HG02610 (cell line): ENCODE measurements around the gene SLC2A4.

Experiments
- ATAC-seq: cut with Tn5 transposase; IDR thresholded peaks from one replicate; pipeline ENCODE4 v1.9.1; 2021; ENCODE audit warnings: mild to moderate bottlenecking, moderate library complexity; ENCODE audit not compliant: unreplicated experiment

Gene SLC2A4

DNA sequence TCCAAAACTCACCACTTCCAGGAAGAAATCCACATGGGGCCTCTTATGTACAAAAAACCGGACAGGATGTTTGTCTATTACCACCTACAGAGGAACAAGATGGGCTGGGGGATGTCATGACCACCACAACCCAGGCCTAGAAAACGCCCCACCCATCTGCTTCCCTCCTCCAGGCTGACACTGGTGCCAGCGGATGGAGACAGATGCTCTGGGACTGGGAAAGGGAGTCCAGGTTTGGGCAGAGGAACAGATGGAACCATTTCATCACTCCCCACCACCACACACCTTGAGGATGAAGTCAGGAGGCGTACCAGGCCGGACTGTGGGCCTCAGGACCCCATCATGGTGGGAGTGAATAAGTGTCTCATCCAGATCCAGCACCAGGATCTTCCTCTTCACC is 34.7 kb upstream of the SLC2A4 start:
- no peak for ATAC-seq

DNA sequence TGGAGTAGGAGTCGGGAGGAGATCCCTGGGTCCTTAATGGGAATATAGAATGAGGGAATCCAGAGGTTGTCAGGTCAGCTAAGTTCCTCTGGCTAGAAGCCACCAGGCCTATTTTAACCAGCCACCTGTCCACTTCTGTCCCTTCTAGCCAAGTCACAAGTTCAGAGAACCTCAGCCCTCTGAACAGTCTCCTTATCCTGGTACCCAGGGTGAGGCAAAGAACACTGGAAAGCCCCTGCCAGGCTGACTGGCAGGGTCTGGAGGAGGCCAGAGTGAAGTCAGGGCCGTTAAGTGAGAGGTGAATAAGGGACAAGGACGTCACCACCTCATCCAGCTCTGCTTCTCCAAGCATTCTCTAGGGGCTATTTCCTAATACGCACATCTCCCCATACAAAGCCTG is 32.7 kb upstream of the SLC2A4 start:
- no peak for ATAC-seq

DNA sequence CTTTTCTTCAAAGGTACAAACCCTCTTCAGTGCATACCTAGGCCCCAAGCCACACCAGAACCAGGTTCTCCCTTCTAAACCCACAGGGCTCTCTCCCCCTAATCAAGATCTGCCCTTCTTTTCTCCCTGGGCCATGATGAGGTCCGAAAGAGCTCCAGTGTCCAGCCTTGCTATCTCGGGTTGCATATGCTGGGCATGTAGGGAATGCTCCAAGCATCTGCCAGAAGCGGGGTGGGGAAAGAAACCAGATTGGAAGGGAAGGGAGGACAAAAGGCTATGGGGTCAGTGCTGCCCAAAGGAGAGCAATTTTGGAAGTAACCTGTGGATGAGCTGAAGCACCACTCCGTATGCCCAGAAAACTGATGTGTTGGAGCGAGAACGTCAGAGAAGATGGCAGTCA is 32.3 kb upstream of the SLC2A4 start:
- ATAC-seq, result no peak

DNA sequence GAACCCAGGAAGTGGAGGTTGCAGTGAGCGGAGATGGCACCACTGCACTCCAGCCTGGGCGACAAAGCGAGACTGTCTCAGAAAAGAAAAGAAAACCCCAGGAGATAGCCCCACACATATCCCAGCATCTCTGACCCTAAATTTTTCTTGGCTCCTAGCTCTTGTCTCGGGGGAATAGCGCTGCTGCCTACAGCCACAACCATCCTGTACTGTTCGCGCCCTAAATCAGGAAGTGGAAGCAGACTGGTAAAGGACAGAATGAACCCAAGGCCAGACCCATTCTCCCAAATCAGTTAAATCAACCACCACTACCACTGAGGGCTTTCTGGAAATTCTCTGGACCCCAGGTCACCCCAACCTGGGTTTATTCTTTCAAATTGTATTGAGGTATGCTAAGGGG is 31.7 kb upstream of the SLC2A4 start:
- no peak for ATAC-seq

DNA sequence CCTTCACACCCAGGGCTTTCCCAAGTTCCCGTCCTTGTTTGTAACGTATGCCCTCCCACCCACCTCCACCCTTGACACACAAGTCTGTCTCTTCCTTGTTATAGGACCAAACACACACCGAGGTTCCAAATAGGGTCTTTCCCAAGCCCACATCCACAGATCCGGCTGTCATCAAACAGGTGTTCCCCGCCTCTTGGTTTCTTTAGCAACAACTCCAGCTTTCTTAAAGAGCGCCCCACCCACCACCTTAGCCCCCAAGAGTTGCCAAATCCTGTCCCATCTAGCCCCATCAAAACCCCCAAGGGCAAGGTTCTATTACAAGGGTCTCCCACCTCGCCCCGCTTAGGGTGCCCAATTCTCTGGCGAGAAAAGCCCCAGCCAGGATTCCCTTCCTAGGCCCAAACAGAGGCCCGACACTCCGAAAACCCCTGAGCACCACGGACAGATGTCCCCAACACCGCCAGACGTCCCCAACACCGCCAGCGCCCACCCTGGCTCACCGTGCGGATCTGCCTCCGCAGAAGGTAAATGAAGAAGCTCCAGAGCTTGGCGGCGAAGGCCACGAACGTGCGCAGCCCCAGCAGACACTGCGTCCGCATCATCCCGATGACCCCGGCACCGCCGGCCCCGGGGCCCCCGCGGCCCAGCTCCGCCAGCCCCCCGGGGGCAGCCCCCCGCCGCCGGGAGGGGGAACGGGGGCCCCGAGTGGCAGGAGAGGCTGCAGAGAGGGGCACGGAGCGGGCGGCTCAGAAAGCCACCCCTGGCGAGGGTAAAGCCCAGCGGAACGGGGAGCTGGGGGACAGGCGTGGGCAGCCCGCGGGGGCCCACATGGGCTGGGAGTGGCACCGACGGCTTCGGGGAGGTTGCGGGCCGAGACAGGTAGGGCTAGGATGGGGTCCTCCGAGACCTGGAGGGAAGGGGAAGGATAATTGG is 30.6 kb upstream of the SLC2A4 start:
- ATAC-seq, result no peak

DNA sequence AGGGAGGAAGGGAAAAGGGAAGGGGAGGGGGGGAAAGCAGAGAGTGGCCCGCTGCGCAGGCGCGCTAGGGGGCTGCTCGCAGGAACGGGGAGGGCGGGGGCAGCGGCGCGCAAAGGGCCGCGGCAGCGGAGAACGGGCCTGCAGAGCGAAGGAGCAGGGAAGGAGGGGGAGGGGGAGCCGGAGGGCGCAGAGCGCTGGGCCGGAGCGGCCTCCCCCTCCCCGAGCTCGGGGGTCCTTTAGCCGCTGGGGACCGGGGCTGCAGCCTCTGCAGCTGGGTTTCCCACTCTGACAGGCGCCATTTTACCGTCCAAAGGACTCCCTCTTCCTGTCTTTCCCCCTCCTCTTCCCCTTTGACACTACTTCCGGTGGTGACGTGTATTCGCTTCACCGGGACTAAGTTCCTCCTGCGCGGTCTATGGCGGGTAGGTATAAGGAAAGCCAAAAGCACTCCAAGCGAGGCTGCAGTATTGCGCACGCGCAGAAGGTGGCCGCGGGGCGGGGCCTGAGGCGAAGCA is 29.8 kb upstream of the SLC2A4 start, which contains the start of gene CTDNEP1:
TSS of gene CTDNEP1 (minus strand) at position 74 of the 515 bp plus-strand sequence. CDS start 438 bp downstream, outside the sequence.
- ATAC-seq, result peak; percentile 83

DNA sequence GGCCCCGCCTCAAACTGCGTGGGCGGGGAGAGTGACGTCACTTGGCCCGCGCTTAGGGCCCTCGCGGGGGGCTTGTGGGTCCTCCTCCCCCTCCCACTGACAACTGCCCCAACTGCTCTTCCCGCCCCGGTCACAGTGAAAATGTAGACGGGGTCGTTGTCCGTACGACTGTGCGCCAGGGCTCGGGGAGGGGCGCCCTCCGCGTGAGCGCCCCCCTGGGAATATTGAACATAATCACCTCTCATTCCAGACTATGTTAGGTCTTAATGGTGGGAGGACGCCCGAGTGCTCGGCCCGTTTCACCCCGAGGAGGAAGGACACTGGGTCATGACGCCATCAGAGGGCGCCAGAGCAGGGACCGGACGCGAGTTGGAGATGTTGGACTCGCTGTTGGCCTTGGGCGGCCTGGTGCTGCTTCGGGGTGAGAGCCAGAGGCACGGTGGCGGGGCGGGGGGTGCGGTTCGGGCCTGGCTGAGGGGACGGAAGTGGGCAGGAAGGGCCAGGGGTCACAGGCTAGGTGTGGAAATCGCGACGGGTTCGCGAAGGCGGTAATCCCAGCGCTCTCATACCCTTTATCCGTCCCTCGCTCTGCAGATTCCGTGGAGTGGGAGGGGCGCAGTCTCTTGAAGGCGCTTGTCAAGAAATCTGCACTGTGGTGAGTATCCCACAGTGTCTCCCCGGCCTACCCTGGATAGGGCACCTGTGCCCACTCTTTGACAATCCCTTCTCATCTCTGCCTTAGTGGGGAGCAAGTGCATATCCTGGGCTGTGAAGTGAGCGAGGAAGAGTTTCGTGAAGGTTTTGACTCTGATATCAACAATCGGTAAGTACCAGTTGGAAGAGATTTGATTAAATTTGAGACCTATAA is 29.1 kb upstream of the SLC2A4 start, which contains the start of gene ELP5:
TSS of gene ELP5 (plus strand) at position 40 of the 868 bp plus-strand sequence. CDS start at position 376, 336 bp downstream.
- ATAC-seq, result peak; percentile 28

DNA sequence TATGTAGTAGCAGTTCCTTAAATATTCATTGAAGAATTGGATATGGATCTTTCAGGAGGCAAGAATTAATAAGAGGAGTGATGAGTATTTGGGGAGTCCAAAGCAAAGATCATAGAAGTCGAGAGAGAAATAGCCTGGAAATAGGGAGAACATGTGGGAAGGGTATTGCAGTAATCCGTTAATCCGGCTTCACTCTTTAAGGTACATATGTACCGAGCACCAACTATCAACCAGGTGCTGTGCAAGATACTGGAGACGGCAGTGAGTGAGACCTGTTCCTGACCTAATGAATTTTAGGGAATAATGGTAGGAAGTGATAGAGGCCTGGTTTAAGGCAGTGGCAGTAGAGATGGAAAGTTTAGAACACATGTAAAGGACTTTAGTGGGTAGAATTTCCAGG is 28.4 kb upstream of the SLC2A4 start:
- no peak for ATAC-seq

DNA sequence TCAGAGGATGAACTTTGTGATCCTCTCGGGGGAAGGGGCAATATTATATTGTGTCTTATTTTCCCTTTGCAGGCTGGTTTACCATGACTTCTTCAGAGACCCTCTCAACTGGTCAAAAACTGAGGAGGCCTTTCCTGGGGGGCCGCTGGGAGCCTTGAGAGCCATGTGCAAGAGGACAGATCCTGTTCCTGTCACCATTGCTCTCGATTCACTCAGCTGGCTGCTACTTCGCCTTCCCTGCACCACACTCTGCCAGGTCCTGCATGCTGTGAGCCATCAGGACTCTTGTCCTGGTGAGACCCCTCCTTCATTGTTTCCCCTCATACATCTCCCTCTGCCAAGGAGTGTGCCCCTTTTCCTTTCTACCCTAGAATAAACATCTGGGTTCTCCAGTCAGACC is 27.0 kb upstream of the SLC2A4 start:
- ATAC-seq, result no peak

DNA sequence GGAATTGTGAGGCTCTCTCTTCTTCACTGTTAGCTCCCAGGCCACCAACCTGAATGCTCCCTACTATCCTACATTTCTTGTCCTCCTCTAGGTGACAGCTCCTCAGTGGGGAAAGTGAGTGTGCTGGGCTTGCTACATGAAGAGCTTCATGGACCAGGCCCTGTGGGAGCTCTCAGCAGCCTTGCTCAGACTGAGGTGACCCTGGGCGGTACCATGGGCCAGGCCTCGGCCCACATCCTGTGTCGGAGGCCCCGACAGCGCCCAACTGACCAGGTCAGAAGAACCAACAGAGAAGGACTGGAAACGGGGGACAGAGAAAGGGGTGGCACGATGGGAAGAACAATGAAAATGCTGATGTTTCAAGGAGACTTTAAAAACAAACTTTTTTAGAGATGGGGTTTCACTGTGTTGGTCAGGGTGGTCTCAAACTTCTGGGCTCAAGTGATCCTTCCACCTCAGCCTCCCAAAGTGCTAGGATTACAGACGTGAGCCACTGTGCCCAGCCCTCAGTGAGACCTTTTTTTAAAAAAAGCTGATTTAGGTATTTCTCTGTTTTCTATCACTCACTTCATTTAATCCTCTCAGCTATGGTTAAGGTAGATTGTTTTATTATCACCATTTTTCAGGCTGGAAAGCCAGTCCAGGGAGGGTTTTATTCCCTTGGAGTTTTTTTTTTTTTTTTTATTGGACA is 24.6 kb upstream of the SLC2A4 start:
- no peak for ATAC-seq

DNA sequence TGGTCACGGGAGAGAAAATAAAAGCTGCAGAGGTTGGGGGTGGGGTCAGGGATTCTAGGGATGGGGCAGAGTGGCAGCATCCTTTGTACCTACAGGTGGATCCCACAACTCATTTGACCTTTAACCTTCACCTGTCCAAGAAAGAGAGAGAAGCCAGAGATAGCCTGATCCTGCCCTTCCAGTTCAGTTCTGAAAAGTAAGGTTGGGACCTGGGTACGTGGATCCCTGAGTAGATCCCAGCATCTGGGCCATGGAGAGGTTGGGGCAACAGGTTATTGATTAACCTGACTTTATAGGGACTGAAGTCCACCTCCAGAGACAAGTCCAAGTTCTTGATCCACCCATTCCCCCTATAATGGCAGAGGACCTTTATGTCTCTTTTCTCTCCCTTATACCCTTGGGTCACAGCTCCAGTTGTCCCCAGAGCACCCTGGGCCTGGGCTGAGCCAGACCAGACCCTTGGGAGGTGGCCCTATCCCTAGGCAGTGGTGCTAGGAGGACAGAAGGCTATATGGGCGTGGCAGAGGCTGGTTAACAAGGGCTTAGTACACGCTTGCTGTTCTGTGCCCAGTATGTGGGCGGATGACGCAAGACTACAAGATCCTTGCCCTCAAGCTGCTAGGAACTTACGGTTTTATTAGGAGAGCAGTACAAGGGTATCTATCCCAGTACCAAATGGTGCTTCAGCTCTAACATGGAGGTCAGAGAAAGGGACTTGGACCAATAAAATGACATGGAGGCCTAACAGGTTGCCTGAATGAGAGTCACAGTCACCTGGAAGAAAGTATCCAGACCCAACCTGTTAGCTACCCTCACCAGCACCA is 22.6 kb upstream of the SLC2A4 start:
- no peak for ATAC-seq

DNA sequence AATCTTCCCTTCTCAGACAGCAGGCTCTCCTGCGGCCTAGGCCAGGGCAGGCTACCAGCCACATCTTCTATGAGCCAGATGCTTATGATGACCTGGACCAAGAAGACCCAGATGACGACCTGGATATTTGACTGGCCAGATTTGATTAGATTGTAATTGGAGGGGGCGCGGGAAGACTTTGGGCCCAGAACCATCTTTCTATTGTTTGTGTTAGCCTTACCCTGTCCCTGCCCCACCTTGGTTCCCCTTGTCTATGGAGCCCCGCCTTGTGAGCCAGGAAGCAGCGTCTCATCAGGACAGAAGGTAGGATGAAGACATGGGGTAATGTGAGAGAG is 22.0 kb upstream of the SLC2A4 start:
- no peak for ATAC-seq

DNA sequence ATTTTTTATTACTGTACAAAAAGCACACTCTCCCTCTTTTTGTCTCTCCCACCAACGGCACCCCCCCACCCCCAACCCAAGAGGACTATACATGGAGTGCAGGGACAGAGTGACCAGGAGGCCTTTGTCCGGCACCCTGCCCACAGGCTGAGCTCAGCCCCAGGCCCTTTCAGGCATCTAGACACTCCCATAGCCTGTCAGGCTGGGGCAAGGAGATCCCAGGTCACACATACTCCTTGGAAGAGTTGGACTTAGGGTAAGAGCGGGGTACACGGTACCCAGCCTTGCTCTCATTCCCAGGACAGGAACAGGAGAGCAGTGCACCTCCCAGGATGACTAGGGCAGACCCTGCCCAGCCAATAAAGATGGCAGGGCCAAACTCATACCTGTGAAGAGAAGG is 21.4 kb upstream of the SLC2A4 start:
- no peak for ATAC-seq

DNA sequence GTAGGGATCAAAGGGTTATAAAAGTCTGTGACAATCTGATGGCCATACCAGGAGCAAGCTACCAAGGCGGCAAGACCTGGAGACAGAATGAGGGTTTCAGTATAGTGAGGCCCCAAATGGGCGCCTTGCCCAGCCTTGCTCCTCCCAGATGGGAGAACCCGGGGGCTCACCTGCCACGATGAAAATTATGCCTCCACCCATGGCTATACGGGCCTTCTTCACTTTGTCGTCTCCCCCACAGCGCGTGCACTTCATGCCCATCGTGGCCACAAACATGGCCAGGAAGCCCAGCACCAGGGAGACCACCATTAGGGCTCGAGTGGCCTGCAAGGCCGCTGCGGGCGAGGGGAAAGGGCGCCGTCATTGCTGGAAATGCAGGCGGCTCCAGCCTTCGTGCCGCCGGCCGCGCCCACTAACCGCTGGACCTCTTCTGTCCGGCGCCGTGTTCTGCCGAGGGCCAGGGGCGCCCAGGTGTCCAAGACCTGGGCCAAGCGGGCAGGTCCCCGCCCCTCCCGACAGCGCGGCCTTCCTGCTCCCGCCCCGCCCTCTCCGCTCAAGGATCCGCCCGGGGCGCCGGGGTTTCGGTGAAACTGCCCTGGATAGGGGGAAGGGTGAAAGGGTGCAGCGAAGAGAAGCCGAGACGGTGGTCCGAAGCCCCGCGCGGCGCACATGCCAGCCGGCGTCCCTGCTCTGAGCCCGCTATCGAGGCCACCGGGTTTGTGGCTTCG is 20.7 kb upstream of the SLC2A4 start:
- ATAC-seq, result no peak

DNA sequence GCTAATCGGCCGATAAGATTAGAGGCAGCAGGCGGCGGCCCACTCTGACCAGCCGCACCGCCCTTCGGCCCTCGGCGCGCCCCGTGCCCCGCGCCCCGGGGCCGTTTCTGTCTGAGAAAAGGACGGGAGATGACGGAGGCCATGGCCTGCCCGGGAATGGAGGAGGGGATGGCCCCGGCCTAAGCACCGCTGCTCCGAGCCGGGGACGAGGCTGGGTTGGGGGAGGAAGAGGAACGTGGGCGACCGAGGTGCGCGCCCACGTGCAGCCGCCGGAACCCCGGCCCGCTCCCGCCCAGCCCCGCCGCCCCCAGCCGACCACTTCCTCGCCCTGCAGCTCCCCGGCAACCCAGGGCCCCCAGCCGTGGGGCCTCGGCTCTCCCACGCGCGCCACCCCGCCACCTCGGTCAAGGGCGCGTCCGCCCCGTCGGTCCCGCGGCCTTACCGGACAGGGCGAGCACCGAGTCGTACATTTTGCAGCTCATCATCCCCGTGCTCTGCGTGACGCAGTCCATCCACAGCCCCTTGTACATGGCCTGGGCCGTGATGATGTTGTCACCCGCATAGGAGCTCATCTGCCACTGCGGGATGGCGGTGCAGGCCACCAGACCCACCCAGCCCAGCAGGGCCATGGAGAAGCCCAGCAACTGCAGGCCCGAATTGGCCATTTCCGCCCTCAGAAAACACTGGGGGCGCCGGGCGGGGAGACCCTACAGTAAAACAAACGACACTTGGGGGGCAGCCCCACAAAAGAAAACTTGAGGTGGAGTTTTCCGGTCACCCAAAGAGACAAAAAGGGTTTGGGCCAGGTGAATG is 19.9 kb upstream of the SLC2A4 start:
- no peak for ATAC-seq

DNA sequence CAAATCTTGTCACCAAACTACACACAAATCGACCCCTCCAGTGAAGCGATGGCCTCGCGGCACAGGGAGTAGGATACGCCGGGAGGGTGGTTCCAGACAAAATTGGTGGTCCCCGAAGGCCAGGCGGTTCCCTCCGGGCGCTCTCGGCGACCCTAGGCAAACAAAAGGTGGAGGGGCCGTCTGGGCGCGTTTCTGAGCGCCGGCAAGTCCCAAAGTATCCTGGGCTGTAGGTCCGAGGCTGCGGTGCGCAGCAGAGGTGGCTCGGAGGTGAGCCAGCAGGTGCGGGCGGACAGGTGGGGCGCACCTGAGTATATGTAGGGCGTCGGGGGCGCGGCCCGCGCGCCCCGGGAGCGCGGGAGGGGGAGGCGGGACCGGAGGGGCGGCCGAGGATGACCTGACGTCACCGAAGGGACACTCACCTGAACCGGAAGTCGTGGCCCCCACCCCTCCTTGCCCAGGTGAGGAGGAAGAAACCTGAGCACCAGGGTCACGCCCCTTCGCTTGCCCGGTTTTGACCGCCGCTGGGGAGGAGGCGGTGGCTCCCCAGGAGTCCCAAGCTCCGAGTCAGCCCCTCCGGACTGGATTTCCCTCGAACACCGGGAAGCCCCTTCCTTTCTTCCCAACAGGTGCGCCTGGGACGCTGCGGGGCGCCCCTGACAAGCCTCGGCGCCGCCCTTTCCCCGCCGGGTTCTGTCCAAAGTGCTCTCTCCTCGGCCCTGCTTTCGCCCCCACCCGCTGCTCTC is 19.2 kb upstream of the SLC2A4 start, which contains the start of gene CLDN7:
TSS of gene CLDN7 (minus strand) at position 287 of the 743 bp plus-strand sequence. CDS start 435 bp downstream, outside the sequence.
- no peak for ATAC-seq

DNA sequence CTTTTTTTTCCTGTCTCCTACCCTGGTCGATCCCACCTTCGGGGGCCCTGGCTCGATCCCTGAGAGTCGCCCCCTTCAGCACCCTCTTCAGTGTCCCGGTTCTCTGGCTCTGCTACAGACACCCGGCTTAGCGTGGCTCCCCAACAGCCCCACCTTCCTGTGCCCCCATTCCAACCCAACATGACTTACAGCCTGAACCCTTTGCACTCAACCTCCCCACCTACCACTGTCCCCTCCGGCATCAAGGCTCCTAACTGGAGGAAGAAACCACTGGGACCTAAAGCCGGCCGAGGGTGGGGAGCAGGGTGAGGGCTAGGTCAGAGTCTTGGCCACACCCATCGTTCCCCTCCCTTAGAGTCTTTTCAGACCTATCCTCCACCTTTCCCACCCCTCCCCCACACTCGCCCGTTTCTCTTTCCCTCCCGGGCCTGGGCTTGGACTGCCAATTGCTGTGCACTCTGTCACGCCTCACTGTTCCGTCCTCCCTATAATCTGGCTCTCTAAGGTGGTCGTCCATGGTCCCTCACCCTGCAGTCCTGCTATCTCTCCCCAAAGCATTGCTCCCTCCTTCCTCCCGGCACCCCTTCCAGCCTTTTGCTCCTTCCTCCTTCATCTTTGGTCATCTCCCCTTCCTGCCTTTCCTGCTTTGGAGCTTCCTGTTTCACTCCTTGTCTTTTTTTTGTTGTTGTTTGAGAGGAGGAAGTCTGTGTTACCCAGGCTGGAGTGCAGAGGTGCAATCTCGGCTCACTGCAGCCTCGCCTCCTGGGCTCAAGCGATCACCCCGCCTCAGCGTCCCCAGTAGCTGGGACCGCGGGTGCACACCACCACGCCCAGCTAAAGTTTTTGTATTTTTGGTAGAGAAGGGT is 18.4 kb upstream of the SLC2A4 start:
- no peak for ATAC-seq
